HS-5 (cell line): ENCODE results near the gene SPATA46.
"Not testable (repeated sequence)": the region's sequence is repeated elsewhere in the genome, so short reads cannot be mapped to it uniquely, and the experiment has no call there.

Source experiments
- DNase-seq: peaks from one replicate; pipeline ENCODE4 v3.0.0-alpha.2; 2012; ENCODE audit warnings: low read depth

The SPATA46 gene

DNA sequence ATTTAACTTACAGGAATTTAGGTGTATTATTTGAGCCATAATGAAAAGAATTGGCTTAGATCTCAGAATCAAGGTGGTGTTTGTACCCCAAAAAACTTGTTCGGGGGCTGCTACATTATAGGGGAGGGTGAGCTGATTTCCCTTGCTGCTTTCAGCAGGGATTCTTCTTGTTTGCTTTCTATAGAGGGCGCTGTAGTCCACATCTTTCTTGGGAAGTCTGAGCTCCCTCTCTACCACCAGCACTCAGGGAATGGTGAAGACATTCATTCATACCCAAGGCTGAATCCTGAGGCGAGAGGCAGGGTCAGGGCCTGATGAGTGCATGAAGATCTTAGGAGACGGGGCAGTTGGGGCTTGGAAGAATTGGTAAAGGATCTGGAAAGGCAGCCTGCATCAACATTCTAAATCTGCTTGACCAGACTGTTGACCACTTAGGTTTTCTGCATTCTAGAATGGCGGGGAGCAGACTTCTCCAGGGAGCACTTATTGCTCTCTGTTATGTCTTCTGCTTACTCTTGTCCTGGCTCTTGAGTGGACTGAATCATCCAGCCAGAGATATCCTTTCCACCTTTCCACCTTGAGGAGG lies 18.9 kb downstream of the SPATA46 start:
- no peak for DNase-seq

DNA sequence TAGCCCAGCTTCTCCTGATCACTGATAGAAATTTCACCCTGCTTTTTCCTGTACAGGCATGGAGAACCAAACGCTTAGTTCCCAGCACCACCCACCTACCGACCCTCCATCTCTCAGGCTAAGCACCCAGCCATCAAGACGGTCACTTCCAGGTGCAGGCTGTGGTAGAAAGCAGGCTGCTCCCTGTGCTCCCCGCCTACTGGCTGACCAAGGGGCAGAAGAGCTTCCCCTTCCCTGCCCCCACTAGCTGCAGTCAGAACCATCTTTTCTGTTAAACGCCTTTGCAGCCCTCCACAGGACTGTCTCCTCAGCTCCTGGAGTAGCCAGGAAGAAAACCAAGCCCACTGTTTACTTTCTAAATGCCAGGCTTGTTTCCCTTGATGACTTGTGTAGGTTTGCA lies 23.0 kb downstream of the SPATA46 start:
- no peak for DNase-seq

DNA sequence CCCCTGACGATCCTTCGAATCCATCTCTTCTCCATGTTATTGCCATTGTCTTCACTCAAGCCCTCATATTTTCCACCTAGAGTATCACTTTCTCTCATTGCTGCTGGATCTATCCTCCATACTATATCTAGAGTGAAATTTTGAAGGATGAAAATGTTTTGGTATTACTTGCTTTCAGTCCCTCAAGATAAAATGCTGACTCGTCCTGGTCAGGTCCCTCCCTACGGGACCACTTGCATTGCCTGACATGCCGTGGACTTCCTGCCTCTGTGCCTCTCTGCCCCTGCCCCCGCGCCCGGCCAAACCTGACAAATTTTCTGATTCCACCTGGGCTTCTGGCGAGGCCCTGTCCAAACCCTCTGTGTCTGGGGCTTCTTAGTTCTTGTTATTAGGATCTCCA lies 23.6 kb downstream of the SPATA46 start:
- DNase-seq, result no peak

DNA sequence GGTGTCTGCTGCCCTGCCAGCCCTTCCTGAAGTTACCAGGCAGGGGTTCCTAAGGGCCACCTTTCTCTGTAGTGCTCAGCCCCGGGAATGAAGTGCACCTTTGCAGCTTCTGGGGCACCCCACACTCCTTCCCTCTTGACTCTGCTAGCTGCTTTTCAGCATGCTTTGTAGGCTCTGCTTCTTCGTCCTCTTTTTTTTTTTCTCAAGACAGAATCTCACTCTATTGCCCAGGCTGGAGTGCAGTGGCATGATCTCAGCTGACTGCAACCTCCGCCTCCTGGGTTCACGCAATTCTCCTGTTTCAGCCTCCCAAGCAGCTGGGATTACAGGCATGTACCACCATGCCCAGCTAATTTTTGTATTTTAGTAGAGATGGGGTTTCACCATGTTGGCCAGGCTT lies 24.8 kb downstream of the SPATA46 start:
- not testable (repeated sequence) for DNase-seq

DNA sequence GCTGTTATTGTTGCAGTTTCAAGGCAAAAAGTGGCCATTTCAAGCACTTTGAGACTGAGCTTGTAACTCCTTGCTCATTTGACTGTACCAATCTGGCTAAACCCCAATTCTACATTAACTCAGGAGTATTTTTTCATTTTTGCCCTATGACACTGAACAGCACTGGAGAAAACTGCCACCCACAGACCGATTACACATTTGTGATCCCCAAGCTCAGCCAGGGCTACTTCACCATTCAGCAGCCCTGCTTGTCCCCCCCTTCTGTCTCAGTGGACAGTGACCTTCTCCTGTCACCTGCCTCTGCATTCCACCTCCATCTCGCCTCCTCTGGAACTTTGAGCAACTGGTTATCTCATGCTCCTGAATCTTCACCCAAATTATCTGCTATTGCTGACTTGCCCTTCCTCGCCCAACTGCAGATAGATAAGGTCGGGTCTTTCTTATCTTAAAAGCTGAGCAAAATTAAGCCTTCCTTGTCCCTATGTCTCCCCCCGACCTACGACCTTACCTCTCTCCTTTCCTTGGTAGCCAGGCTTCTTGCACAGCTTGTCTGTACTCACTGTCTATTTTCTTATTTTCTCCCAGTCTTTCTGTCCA lies 25.3 kb downstream of the SPATA46 start:
- no peak for DNase-seq

DNA sequence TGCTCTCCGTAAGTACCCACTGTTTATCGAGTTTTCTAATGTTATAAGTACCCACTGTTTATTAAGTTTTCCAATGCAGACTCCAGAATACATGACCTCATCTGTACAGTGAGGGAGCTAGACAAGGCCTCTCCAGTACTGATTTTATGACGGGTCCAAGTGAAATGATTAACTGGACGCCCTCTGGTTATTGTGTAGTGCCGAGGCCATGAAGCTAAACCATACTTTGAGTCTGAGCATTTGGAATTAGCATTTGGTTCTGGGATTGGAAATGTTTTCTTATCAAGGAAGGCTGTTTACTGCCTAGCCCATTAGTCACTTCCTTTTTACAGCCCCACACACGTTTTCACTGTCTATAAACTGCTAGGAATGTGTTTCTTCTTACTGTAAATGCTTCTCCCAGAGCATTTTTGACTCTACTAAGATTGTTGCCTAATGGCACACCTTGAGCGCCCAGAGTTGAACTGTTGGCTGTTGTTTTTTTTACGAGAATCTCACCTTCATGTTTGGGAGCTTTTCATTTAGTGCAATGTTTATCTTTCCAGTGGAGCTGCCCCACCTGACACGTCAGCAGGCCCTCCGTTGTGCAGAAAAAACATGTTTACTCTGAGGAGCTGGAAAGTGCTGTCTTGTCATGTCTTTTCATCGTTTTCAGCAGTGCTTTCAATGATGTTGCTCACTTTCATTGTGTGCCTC lies 26.9 kb downstream of the SPATA46 start:
- peak; percentile 67 for DNase-seq

DNA sequence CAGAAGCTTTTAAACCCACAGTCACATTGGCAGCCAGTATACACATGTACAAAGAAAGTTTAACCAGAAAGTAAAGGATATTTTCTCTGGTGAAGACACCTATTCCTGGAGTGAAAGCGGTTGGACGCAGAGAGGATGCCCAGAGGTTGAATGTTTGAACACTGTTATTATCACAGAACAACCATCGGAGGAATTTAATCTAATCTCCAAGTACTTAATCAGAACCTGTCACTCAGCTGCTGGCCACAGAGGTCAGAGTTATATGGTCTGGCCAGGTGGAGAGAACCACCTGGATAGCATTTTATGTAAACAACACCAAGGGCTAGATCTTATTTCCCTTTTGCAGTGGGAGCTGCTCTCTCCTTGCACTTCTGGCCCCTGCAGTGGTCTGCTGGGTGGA lies 29.4 kb downstream of the SPATA46 start:
- DNase-seq, result no peak

DNA sequence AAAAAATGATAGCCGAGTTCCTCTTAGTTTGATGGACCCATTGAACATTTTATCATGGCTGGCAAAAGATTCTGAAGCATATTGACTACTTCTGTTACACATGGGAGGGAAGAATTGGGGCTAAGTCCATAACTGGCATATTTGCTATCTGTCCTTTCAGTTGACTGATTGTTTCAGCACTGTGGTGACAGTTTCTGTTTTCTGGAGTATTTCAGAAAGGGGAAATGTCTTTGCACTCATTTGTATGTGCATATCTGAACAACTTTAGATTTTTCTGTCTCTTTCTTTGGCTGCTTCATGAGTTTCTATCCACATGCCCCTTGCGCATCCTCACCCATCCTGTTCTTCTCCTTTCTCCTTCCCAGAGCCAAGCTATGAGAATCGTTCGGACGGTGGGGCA lies 33.2 kb downstream of the SPATA46 start:
- no peak for DNase-seq

DNA sequence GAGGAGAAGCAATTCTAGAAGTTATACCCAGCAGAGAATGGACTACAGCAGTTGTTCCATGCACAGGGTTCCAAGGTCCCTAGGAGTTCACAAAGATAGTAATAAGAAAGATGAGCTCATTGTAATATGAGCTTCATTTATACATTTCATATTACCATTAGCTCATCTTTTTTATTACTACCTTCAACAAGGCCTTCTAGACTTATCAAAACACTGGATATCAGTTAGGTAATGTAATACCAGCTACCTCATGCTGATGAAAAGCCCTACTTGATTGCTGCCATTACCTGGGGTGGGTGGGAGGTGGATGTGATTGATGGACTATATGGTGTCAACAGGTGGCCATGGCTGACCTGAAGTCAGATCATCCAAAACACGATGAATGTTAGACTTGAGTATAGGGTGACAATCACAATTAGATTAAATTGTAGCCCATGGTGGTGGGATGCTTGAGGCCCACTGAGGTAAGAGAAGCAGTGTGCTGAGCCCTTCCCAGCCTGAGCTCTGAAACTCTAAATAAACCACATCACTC lies 34.1 kb downstream of the SPATA46 start:
- no peak for DNase-seq

DNA sequence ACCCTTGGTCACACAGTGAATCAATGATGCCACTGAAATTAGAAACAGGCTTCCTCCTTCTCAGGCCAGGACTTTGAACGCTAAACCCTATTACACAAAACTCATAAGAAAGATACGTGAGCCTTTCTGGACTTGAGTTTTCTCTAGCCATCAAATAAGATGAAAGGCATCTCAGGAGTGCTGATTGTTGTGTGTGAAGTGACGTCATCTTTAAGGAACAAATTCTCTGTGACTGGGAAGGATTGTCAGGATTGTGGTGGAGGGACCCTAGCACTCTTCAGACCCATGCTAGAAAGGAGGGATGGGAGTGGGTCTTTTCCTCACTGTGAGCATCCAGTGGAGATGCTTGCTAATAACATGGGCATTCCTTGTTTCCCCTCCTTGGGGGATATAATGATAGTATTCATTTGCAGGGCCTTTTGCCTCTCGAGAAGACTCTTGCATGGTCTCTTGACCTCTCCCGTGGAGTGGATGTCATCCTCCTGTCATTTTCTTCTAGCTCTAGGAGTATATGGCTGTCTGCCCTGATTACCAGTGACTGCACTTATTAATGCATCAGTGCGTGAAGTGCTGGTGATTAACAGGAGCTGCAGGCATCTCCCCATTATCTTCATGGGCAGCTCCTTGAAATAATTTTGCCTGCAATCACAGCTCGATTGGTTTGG lies 39.9 kb downstream of the SPATA46 start:
- DNase-seq, result no peak

DNA sequence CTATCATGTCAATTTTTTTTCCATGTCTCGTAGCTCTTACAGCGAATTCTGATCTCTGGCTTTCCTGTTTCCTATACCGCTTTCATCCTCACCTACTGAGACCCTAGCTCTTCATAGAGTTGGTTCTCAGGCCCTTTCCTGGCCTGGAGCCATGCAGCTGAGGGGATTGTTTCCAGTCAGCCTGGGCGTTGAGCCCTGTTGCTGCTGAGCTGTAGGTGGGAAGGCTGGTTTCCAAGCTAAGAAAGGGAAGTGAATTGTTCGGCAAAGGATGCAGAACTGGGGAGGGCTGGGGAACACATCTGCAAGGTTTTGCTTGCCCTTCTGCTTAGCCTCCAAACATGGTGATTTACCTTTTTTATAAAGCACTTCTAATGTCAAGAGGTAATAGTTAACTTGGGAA lies 41.5 kb downstream of the SPATA46 start:
- no peak for DNase-seq

DNA sequence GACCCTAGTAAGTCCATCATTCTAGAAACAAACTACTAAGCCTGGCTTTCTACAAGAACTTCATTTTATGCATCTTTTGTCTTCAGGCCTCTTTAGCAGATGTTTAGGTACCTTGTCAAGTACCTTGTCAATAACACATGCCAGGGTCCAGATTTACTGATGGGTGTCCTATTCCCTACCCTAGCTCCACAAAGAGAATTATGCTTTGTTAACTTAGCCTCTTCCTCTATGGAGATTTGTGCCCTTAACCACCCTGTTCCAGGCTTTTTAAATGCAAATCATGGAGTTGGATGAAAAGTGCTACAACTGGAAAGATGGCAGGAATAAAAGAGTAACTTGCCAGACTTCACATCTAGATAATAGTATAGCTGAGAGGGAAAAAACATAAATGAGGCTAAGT lies 42.7 kb downstream of the SPATA46 start:
- no peak for DNase-seq

DNA sequence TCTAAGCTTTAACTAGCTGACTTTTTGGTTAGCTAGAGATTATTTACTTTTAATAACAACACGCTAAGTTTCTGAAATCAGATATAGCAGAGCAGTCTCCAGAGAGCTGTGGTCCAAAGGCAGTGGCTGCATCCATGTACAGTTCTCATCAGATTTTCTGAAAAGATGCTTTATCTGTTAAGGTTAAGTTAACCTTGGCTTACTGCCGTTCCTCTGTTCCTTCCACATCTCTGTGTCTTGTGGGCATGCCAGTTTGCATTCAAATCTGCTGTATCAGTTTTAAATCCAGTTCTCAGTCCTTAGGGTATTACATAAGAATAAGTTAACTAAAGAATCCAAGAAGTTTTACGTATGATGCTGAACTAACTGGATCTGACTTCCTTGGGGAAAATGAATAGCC lies 46.8 kb downstream of the SPATA46 start:
- no peak for DNase-seq

DNA sequence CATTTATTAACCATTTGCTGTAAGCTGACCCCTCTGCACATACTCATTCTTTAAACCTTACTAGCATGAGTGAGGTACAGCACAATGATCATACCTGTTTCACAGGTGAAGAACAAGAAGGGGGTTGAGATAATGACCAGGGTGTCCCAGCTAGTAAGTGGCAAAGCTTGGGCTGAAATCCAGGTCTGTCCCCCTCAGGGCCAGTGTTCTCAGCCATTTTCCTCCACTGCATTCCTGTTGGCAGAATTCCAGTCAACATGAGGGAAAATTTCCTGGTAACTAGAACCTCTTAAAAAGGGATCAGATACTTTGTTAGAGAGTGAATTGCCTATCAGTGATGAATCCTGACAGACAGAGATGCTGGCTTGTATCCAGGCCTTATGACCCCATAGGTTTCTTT lies 48.1 kb downstream of the SPATA46 start:
- no peak for DNase-seq

DNA sequence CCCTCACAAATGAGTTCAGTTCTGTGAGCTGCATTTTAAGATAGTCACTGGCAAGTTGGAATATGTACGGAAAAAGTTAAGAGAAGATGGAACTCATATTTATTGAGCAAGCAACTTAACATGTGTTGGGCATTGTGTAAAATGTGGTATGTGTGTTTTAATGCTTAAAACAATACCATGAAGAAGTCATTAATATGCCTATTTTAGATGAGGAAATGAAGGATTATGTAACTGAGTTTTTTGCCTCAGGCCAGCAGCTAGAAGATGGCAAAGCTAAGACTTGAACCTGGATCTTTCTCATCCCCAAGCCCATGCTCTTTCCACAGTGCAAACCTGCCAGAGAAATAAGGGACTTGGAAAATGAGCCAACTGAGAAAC lies 48.9 kb downstream of the SPATA46 start:
- no peak for DNase-seq

DNA sequence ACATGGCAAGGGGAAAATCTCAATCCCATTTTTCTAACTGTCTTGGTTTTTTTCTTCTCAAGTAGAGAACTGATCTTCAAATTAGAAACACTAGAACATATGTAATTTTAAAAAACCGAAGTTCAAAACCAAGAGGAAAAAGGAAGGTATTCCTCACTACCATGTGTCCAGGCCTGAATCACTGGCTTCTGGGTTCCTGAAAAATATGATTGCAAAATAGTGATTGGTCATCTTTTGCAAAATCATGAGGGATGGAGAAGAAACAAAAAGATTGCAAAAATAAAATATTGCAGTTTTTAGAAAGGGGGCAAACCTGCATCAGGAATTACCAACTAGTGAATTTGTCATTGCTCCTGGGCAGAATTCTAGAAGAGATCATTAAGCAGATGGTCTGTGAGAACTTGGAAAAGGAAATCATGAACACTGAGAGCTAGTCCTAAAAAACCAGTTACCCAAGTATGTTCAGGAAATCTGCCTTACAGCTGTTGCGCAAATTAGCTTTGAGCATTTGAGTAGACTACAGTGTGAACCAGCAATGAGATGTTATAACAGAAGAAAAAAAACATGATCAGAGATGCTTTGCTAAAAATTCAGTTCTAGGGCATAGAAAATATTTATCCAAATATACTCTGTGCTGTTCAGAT lies 49.4 kb downstream of the SPATA46 start:
- no peak for DNase-seq

DNA sequence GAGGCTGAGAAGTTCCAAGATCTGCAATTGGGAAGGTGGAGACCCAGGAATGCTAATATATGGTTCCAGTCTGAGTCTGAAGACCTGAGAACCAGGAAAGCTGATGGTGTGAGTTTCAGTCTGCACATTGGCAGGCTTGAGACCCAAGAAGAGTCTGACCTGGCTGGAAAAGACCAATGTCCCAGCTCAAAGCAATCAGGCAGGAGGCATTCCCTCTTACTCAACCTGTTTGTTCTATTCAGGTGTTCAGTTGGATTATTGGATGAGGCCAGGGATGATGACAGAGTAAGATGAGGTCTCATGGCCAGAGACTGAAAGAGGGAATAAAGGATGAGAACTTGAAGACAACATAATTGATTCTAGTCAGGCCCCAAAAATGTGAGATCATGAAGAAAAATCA lies 50.1 kb downstream of the SPATA46 start:
- DNase-seq, result no peak

DNA sequence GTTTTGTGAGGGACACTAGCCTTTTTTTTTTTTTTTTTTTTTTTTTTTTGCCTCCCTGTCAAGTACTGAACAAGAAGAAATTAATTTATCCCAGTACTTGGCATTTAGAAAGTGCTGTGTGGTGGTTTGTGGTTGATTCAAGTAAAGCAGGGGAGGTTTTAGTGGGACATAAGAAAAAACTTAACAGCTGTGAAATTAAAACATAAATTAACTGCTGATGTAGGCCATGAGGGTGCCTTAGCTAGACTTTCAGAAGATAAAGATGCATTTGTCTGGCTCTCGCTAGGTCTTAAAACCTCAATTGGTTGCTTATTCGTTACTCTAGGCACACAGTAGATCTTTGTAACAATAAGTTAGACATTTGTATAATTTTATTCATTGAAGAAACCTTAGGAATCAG lies 52.3 kb downstream of the SPATA46 start:
- no peak for DNase-seq
